ENCODE measurements around the gene ADK. TPM values are rescaled to one million over a fixed set of nuclear protein-coding genes. Genes with fewer than 3 reads are reported as not detected.

Gene ADK
- polyA plus RNA-seq, 1 donor (not counting 4 experiments of a cell fraction or from before 2014, with no cell fraction given), result 139 TPM

DNA sequence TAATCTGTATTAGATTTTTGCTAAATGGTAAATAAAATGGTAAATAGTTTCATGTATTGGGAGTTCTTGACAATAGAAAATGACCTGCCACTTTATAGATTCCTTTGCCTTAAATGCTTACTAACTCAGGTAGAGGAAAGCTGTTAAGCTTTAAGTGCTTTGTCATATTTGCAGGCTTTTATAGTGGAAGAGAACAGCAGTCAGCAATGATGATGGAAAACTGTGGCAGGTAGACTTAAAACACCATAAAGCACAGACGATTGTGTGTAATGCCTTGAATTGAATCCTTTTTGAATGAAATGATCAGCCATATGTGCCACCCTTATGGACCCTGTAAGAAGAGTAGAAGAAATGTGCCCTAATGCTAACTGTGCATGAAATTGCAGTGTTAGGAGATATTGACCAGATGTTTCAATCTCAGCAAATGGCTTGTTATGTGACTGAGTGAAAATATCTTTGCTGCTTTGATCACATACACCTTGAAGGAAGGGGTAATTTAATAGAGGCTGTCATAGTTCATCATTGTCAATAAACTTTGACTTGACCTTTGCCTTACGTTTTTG, 230.4 kb downstream of the ADK start:
- peaks cover 3% of the 10 kb centered on the region for H4K20me1 ChIP-seq (ENCODE audit: control insufficient read depth, extremely low read depth, insufficient read depth, low read length)
- H3K9me3 ChIP-seq (ENCODE audit: control insufficient read depth, low read depth, low read length), result no peaks in the 10 kb centered on the region
- peaks cover 0 to 2% of the 10 kb centered on the region in 2 experiments for H3K36me3 ChIP-seq (ENCODE audit: control insufficient read depth in 2 of 2, extremely low read depth in 1 of 2, insufficient read depth in 2 of 2, low read length in 2 of 2)
- FAIRE-seq (no peak), DNase-seq (ENCODE audit: low read depth, low spot score) (no peak)
- no peak overlapping the region for H3K4me3 ChIP-seq (ENCODE audit: control insufficient read depth in 2 of 3, extremely low read depth in 1 of 3, insufficient read depth in 2 of 3, low read depth in 1 of 3, low read length in 3 of 3)
- H3K27ac ChIP-seq (ENCODE audit: control insufficient read depth, insufficient read depth, low read length), result no peak overlapping the region
- H3K79me2 ChIP-seq (ENCODE audit: control insufficient read depth, insufficient read depth, low read length), result peaks cover 16% of the 10 kb centered on the region
- H3K4me1 ChIP-seq (ENCODE audit: control insufficient read depth, extremely low read depth, insufficient read depth, low read length), result no peaks in the 10 kb centered on the region
- dilution Hi-C loops (cut with MboI; ENCODE audit: extremely low pct_ligation_motif_present, low sequenced_read_pairs), result no loop called here
- H3K9ac ChIP-seq (ENCODE audit: control insufficient read depth, extremely low read depth, insufficient read depth, low read length), result no peak overlapping the region
- H3K4me2 ChIP-seq (ENCODE audit: control insufficient read depth, extremely low read depth, insufficient read depth, low read depth, low read length), result no peak overlapping the region
- H3K27me3 ChIP-seq (ENCODE audit: control insufficient read depth, extremely low read depth, insufficient read depth, low read length), result no peaks in the 10 kb centered on the region
- H2AFZ ChIP-seq (ENCODE audit: control insufficient read depth, low read length), result no peak overlapping the region
- H3K9me1 ChIP-seq (ENCODE audit: control insufficient read depth, extremely low read depth, insufficient read depth, low read length), result no peaks in the 10 kb centered on the region
- TF ChIP-seq CTCF (optimal IDR thresholded peaks at IDR 0.05 in 1 of 3, IDR thresholded peaks at IDR 0.05 in 1 of 3, conservative IDR thresholded peaks at IDR 0.05 in 1 of 3; ENCODE audit: extremely low read depth in 1 of 3, insufficient read depth in 2 of 3, low read length in 3 of 3) (no peak), EZH2 (IDR thresholded peaks at IDR 0.05; ENCODE audit: low read length) (no peak)

DNA sequence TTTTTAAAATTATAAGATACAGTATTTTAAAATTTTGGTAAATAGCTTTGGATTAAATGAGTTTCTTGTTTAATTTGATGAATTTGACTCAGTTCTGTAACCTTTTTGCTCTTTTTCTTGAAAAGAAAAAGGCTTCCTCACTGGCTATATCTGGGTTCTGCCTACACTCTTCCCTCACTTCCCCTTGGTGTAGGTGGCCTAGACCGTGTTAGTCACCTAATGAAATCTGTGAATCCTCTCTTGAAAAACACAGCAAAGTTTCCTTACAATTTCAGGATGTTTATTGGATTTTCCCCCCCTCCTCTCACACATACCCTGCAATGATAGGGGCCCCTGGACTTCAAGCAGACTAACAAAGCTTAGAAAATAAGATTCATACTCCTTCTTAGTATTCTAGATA, 231.6 kb downstream of the ADK start:
- DNase-seq (ENCODE audit: low read depth, low spot score) (no peak), FAIRE-seq (no peak)
- Histone ChIP-seq H4K20me1 (ENCODE audit: control insufficient read depth, extremely low read depth, insufficient read depth, low read length) (peaks cover 3% of the 10 kb centered on the region), H2AFZ (ENCODE audit: control insufficient read depth, low read length) (no peak overlapping the region), H3K9me1 (ENCODE audit: control insufficient read depth, extremely low read depth, insufficient read depth, low read length) (no peaks in the 10 kb centered on the region), H3K4me2 (ENCODE audit: control insufficient read depth, extremely low read depth, insufficient read depth, low read depth, low read length) (no peak overlapping the region), H3K36me3 (ENCODE audit: control insufficient read depth in 2 of 2, extremely low read depth in 1 of 2, insufficient read depth in 2 of 2, low read length in 2 of 2) (peaks cover 0 to 2% of the 10 kb centered on the region in 2 experiments), H3K27me3 (ENCODE audit: control insufficient read depth, extremely low read depth, insufficient read depth, low read length) (no peaks in the 10 kb centered on the region), H3K4me3 (ENCODE audit: control insufficient read depth in 2 of 3, extremely low read depth in 1 of 3, insufficient read depth in 2 of 3, low read depth in 1 of 3, low read length in 3 of 3) (no peak overlapping the region), H3K4me1 (ENCODE audit: control insufficient read depth, extremely low read depth, insufficient read depth, low read length) (no peaks in the 10 kb centered on the region), H3K27ac (ENCODE audit: control insufficient read depth, insufficient read depth, low read length) (no peak overlapping the region), H3K9ac (ENCODE audit: control insufficient read depth, extremely low read depth, insufficient read depth, low read length) (no peak overlapping the region), H3K79me2 (ENCODE audit: control insufficient read depth, insufficient read depth, low read length) (peaks cover 12% of the 10 kb centered on the region), H3K9me3 (ENCODE audit: control insufficient read depth, low read depth, low read length) (no peaks in the 10 kb centered on the region)
- dilution Hi-C loops (cut with MboI; ENCODE audit: extremely low pct_ligation_motif_present, low sequenced_read_pairs), result no loop called here
- TF ChIP-seq EZH2 (IDR thresholded peaks at IDR 0.05; ENCODE audit: low read length), result no peak
- no peak for TF ChIP-seq CTCF (optimal IDR thresholded peaks at IDR 0.05 in 1 of 3, IDR thresholded peaks at IDR 0.05 in 1 of 3, conservative IDR thresholded peaks at IDR 0.05 in 1 of 3; ENCODE audit: extremely low read depth in 1 of 3, insufficient read depth in 2 of 3, low read length in 3 of 3)
